Esophagus mucosa (tissue), 1 donor: Measurements from ENCODE around the gene CCR8. TPM values are rescaled to one million over a fixed set of nuclear protein-coding genes. Genes with fewer than 3 reads are reported as not detected.
"Not testable (repeated sequence)": the region's sequence is repeated elsewhere in the genome, so short reads cannot be mapped to it uniquely, and the experiment has no call there.

Source experiments
- ATAC-seq: fragments of 200-7000 bp; cut with Tn5 transposase; one replicate; pipeline ENCODE4 v1.9.1; 2020
- total RNA-seq: library from RNA; stranded (reverse); gene quantifications from one replicate; pipeline ENCODE4 v1.2.4, GENCODE V29; 2023
- donor health status: DM: yes; HTN: yes; CAD: no.

Gene CCR8
- total RNA-seq, 1 donor from 2014 or later, result 0.16 TPM

DNA sequence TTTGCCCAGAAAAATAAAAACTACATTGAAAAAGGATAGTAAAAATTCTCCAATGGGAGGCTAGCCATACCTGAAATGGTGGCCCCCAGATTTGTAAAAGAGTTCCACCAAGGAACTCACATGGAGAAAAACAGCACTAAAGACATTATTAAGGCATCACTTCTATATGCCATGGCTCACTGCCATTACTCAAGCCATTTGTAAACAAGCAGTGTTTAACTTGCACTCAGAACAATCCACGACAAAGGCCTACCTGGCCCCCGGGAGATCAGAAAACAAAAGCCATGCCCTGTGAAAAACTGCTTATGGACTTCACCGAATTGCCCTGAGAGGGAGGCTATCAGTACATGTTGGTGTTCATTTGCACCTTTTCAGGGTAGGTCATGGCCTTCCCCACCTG is 19.6 kb downstream of the CCR8 start:
- no peak for ATAC-seq

DNA sequence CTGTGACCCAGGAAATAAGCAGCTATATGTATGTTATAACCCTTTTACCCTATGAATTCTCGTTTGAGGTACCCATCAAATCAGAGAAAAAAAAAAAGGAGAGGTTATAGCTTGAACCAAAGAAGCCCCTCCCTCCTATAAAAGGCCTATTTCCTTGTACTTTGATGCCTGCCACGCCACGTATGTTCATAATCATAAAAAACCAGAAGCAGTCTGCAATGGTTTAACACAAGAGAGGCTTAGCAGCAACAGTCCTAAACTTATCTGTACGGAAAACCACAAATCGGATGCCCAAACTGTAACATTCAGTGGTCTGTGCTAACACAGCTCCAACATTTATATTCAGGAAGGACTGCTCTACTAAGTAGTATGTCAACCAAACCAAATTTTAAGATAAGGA is 21.2 kb downstream of the CCR8 start:
- no peak for ATAC-seq

DNA sequence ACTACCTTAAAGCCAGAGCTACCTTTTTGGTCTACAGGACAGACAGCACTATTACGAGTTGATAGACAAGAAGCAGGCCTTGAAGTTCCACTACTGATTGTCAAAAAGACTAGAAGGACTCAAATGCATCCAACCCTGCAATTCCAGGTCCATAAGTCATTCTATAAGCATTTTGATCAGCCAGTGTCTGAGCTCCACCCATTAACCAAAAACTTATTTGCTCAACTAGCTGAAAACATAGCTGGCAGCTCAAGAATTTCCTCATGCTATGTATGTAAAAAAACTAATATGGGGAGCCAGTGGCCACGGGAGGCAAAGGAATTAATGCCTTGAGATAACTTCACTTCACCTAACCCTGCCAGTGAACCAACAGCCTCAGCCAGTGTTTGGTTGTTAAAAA is 21.6 kb downstream of the CCR8 start:
- not testable (repeated sequence) for ATAC-seq

DNA sequence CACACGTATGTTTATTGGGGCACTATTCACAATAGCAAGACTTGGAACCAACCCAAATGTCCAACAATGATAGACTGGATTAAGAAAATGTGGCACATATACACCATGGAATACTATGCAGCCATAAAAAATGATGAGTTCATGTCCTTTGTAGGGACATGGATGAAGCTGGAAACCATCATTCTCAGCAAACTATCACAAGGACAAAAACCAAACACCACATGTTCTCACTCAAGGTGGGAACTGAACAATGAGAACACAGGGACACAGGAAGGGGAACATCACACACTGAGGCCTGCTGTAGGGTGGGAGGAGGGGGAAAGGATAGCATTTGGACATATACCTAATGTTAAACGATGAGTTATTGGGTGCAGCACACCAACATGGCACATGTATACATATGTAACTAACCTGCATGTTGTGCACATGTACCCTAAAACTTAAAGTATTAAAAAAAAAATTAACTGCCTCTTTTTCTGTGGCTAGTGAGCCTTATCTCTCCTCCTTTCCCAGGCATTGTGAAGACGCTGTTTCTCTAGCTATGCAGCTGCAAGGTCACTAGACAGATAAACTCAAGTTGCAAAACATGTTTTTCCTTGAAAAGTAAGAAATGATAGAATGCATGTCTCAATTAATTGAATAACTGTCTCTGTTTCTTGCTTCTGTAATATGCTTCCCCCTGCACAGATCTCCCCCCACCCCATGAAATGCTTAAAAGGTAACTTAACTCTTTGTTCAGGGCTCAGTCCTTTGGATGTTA is 23.8 kb downstream of the CCR8 start:
- not testable (repeated sequence) for ATAC-seq

DNA sequence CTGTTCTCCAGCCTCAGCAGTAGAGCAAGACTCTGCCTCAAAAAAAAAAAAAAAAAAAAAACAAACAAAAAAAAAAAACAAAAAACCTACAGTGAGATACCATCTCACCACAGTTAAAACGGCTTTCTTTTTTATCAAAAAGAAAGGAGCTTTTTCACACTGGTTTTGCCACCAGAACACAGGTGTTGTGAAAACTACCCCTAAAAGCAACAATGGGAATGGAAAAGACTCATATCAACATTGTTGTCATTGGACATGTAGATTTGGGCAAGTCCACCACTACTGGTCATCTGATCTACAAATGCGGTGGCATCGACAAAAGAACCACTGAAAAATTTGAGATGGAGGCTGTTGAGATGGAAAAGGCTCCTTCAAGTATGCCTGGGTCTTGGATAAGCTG is 28.8 kb downstream of the CCR8 start:
- no peak for ATAC-seq

DNA sequence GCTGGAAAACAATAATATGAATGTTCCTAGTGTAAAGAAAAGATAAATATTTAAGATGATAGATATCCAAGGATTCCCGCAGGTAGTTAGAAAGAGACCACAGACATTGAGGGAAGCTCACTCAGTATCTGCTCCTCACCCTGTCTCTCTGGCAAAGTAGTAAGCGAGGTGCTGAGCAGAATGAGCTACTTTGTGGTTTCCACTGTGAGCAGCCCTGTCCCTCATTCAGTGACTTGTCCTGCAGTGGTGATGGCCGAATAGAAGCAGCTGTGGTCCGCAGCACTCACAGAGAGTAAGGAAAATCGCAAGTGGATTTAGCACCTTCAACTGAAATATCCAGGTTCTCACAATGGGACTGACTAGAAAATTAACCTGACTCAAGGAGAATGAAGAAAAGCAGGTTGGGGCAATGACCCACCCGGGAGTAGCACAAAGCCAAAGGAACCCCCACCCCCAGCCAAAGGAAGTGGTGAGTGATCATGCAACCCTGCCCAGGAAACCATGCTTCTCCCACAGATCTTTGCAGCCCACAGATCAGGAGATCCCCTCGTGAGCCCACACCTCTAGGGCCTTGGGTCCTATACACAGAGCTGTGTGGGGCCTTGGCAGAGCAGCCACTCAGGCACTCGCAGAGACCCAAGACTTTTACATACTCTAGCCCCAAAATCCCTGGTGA is 31.9 kb downstream of the CCR8 start:
- ATAC-seq, result no peak

DNA sequence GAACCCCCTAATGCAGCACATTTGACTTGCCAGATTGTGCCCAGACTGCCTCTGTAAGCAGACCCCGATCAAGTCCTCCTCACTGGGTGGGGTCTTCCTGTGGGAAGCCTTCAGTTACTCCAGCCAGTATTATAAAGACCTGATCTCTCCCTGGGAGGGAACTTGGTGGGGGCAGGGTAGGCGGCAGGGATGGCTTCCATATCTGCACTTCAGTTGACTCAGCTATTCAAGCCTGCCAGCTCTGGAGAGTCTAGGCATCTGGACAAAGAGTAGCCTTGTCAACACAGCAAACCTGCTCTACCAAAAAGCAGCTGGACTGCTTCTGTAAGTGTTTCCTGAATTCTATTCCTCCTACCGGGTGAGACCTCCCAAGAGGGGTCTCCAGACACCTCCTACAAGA is 32.7 kb downstream of the CCR8 start:
- no peak for ATAC-seq

DNA sequence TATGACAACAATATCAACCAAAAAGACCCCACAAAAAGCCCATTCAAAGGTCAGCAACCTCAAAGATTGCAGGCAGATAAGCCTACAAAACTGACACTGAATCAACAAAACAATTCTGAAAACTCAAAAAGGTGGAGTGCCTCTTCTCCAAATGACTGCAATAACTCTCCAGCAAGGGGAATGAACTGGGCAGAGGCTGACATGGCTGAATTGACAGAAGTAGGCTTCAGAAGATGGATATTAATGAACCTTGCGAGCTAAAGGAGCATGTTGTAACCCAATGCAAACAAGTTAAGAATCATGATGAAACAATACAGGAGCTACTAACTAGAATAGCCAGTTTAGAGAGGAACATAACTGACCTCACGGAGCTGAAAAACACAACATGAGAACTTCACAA is 33.3 kb downstream of the CCR8 start:
- ATAC-seq, result no peak

DNA sequence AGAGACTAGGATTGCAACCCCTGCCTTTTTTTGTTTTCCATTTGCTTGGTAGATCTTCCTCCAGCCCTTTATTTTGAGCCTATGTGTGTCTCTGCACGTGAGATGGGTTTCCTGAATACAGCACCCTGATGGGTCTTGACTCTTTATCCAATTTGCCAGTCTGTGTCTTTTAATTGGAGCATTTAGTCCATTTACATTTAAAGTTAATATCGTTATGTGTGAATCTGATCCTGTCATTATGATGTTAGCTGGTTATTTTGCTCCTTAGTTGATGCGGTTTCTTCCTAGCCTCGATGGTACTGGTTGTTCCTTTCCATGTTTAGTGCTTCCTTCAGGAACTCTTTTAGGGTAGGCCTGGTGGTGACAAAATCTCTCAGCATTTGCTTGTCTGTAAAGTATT is 40.9 kb downstream of the CCR8 start:
- not testable (repeated sequence) for ATAC-seq

DNA sequence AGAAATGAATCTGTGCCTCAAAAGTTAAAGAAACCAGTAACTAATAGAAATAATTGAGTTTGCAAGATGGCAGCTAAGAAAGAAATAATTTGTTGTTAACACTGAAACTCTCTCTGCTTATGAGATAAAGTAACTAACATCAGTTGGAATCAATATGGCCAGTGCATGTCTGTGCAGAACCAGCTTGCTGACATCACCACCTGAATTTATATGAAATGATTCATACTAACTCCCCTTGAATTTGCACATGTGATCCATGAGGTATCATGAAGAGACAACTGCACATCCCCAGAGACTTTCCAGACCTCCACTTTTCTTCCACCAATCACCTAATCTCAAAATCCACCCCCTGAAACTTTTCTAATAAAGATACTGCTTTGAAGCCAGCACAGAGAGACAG is 43.3 kb downstream of the CCR8 start:
- no peak for ATAC-seq

DNA sequence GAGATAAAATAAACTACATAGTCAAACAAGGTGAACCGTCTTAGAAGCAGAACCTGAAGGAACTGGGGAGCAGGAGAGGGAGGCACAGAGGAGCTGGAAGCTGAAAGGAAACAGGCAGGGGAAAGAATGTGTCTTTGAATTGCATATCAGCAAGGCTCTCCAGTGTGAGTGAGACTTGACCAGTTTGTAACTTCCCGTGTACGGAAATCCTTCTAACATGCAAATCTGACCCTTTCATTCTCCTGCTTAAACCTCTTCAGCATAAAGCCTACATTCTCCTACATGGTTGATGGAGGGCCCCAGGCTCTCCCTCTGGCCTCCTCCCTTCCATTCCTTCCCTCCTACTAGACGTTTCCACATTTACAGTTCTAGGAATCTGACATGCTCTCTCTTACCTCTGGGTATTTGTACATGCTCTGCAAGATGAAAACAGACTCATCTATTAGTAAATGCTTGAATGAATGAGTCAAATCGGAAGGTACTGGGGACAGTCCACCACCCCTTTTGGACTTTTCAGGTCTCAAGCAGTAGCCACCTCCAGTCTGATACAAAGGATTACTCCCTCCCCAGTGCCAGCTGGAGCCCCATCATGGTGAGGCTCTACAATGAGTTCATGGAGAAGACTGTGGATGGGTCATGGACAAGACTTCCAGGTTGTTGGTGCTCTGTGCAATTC is 47.6 kb downstream of the CCR8 start:
- no peak for ATAC-seq

DNA sequence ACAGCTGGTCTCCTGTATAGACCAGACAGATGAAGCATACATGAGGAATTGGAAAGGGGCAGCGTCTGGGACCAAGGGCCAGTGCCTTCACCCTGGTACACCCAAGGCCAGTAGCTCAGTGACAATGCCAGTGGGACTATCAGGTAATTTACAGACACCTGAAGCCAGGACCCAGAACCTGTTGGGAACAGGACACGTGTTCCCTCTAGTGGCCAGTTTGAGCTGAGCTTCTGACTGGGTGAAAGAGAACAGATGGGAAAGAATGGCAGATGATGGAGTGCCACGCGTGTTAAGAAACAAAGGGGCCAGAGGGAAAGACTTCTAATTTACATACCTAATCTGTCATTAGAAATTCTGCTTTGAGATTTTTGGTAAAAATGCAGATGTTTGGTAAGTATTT is 48.6 kb downstream of the CCR8 start:
- peak; percentile 64 for ATAC-seq

DNA sequence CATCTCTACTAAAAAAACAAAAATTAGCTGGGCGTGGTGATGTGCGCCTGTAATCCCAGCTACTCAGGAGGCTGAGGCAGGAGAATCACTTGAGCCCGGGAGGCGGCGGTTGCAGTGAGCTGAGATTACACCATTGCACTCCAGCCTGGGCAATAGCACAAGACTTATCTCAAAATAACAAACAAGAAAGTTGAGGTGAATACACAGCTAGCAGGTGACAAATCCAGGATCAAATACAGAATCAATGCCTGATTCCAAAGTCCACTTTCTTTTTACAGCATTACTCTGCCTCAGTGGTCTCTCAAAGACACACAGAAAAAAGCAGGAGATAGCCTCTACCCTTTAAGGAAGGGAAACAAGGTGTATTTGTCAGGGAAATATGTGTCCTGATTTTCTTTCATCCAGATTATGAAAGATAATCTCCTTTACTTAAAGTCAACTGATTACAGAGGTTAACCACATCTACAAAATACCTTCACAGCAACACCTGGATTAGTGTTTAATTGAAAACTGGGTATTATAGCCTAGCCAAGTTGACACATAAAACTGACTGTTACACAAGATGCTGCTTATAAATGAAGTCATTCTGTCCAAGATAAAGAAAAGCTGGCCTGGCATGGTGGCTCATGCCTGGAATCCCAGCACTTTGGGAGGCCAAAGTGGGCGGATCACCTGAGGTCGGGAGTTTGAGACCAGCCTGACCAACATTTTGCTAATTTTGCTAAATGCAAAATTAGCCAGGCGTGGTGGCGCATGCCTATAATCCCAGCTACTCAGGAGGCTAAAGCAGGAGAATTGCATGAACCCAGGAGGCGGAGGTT is 49.7 kb downstream of the CCR8 start:
- ATAC-seq, result no peak

DNA sequence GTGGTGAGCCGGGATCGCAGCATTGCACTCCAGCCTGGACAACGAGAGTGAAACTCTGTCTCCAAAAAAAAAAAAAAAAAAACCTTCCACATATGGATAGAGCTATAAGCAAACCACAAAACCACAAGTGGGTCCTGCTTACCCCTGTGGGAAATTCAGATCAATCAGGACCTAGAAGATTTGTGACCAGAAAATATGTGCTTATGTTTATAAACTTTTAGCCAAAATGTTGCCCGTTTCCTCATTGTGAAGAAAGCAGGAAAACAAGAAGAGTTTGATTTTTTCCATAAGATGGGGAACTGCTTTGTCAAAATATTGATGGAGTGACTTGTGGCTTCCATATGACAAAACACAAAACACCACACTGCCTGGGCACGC is 50.3 kb downstream of the CCR8 start:
- no peak for ATAC-seq

DNA sequence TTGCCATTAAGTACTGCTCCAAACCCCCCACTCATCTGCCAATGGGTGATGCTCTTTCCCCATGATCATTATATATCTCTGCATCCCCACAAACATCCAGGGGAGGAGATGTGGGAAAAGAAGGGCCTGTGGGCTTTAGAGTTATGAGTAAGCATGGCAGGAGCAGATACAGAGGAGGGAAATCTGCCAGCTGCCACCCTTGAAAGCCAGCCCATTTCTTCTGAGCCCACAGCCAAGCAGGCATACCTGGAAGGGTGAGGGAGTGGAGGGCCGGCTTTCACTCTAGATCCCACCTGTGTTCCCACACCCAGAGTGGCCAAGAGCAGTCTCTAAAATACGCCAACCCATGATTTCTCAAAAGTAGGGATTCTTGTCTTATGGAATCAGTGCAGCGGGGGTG is 51.9 kb downstream of the CCR8 start:
- no peak for ATAC-seq

Other genes starting within 250 kb of the CCR8 start
- gene GORASP1, start 222.1 kb upstream of the CCR8 start, total RNA-seq, result 23.5 TPM
- gene TTC21A, start 222.0 kb upstream of the CCR8 start, total RNA-seq, result 2.3 TPM
- gene CSRNP1, start 176.1 kb upstream of the CCR8 start, total RNA-seq, result 15.4 TPM
- not detected for gene XIRP1, start 137.1 kb upstream of the CCR8 start, total RNA-seq
- gene CX3CR1, start 49.7 kb upstream of the CCR8 start, total RNA-seq, result 0.84 TPM
- 8.6 TPM for gene SLC25A38, start 53.7 kb downstream of the CCR8 start, total RNA-seq
- 1,385 TPM for gene RPSA, start 77.0 kb downstream of the CCR8 start, total RNA-seq
- not detected for gene MOBP, start 138.0 kb downstream of the CCR8 start, total RNA-seq